Kidney (tissue), 14 donors: Measurements from ENCODE around the gene RBP4. TPM values are rescaled to one million over a fixed set of nuclear protein-coding genes. Genes with fewer than 3 reads are reported as not detected.

ENCODE experiments used
- DNase-seq, 5 donors: peaks; one replicate each; pipeline ENCODE4 v3.0.0-alpha.2; 2013 to 2020
- FAIRE-seq: peaks from 2 replicates; lab custom pipeline; 2012; peaks lifted over from hg19 to GRCh38; lab: Jason Lieb, UNC
- H3K27ac ChIP-seq, 2 donors: one replicate each; pipeline ENCODE4 v1.7.0; 2013; ENCODE audit warnings: low read depth in 2 of 2, low read length in 2 of 2, inconsistent platforms in 1 of 2
- H3K27me3 ChIP-seq: one replicate; pipeline ENCODE4 v1.7.1; 2013; ENCODE audit warnings: low read length, inconsistent platforms; ENCODE audit not compliant: control insufficient read depth, insufficient read depth
- H3K36me3 ChIP-seq, 3 donors: one replicate each; pipeline versions ENCODE4 v1.7.0 to v1.7.1; 2013; ENCODE audit warnings: low read length in 3 of 3, control low read depth in 1 of 3, inconsistent platforms in 1 of 3; ENCODE audit not compliant: insufficient read depth in 3 of 3, control insufficient read depth in 2 of 3
- H3K4me1 ChIP-seq, 3 donors: one replicate each; pipeline versions ENCODE4 v1.7.0 to v1.7.1; 2013; ENCODE audit warnings: low read length in 3 of 3, inconsistent platforms in 1 of 3, low read depth in 1 of 3; ENCODE audit not compliant: control insufficient read depth in 2 of 3, insufficient read depth in 2 of 3
- H3K4me3 ChIP-seq, 3 donors: one replicate each; pipeline versions ENCODE4 v1.7.0 to v1.8.1; 2013; ENCODE audit warnings: low read length in 3 of 3, control low read depth in 1 of 3, inconsistent platforms in 1 of 3
- H3K9ac ChIP-seq, 3 donors: one replicate each; pipeline versions ENCODE4 v1.7.0 to v1.7.1; 2013; ENCODE audit warnings: low read length in 3 of 3, control low read depth in 1 of 3, inconsistent platforms in 1 of 3
- H3K9me3 ChIP-seq, 3 donors: one replicate each; pipeline versions ENCODE4 v1.7.0 to v1.7.1; 2013; ENCODE audit warnings: low read length in 3 of 3, control low read depth in 1 of 3, inconsistent platforms in 1 of 3; ENCODE audit not compliant: control insufficient read depth in 2 of 3, insufficient read depth in 1 of 3
- intact Hi-C: fragments of 100-400 bp; cut with DNase I; formaldehyde crosslinking; loops from one replicate; pipeline ENCODE4 v1.11.1; 2022
- polyA plus RNA-seq: library from polyadenylated mRNA; stranded (reverse); fragments of 350-450 nt; fragmentation: Illumina TruSeq; extraction: RNeasy Lipid Tissue Mini Kit (QIAGEN cat#74804); gene quantifications from one replicate; pipeline ENCODE4 v1.2.3, GENCODE V29; 2014; ENCODE audit warnings: low read depth, low replicate concordance; ENCODE audit not compliant: insufficient read depth
- total RNA-seq: library from RNA; stranded (reverse); fragmentation: NEBNext Ultra II Directional; extraction: Animal tissue kit (Norgen Biotek cat#: 25700); gene quantifications from one replicate; pipeline ENCODE4 v1.2.1, GENCODE V29; 2021
- TF ChIP-seq, protein P1 (sequence below): IDR thresholded peaks from 3 replicates; pipeline ENCODE4 v1.5.1; 2012; ENCODE audit warnings: mild to moderate bottlenecking, moderate library complexity, borderline replicate concordance; ENCODE audit not compliant: insufficient read depth; ENCODE audit errors: extremely low read depth
- donor health status: control.
- donor health status: control.
- donor health status: control.
- donor health status: control.
- donor health status: control.
- donor health status: DM: yes; HTN: yes; CAD: no.
- donor health status: Normal renal cell carcinoma (clear cell type).

RBP4 gene
- total and polyA plus RNA-seq, 2 donors from 2014 or later = 24.3 to 77.4 TPM

DNA sequence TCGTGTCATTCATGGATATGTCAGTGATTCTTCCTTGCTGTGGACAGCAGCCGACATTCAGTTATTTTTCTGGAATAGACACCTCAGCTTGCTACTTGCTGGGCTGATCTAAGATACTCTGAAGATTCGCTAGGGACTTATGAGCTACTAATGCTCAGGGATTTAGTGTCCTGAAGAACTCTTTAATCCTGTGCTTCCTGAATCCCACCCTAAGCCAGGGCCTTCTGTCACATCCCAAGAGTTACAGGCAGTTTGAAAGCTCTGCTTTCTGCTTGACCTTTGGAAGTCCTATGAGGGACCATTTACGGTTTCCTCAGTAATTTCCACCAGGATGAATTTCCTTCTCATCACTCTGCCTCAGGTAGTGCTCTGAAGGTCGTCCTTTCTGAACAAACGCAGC is 11.3 kb upstream of the RBP4 start, which contains the start of gene PDE6C:
Gene PDE6C (plus strand): TSS at position 227 of the 400 bp plus-strand sequence. CDS start 189 bp downstream, outside the sequence.
- FAIRE-seq (no peak), DNase-seq (no peak)
- no peaks in the 10 kb centered on the region for H3K9me3 ChIP-seq
- H3K4me3 ChIP-seq = no peak within 1 kb of the TSS
- H3K4me1 ChIP-seq = no peaks in the 10 kb centered on the region
- H3K27ac ChIP-seq = no peak within 1 kb of the TSS
- H3K36me3 ChIP-seq = no peaks in the 10 kb centered on the region
- TF ChIP-seq, protein P1, sequence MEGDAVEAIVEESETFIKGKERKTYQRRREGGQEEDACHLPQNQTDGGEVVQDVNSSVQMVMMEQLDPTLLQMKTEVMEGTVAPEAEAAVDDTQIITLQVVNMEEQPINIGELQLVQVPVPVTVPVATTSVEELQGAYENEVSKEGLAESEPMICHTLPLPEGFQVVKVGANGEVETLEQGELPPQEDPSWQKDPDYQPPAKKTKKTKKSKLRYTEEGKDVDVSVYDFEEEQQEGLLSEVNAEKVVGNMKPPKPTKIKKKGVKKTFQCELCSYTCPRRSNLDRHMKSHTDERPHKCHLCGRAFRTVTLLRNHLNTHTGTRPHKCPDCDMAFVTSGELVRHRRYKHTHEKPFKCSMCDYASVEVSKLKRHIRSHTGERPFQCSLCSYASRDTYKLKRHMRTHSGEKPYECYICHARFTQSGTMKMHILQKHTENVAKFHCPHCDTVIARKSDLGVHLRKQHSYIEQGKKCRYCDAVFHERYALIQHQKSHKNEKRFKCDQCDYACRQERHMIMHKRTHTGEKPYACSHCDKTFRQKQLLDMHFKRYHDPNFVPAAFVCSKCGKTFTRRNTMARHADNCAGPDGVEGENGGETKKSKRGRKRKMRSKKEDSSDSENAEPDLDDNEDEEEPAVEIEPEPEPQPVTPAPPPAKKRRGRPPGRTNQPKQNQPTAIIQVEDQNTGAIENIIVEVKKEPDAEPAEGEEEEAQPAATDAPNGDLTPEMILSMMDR = no peak
- no peak within 1 kb of the TSS for H3K9ac ChIP-seq
- intact Hi-C loops = no loop called here
- H3K27me3 ChIP-seq = no peaks in the 10 kb centered on the region

DNA sequence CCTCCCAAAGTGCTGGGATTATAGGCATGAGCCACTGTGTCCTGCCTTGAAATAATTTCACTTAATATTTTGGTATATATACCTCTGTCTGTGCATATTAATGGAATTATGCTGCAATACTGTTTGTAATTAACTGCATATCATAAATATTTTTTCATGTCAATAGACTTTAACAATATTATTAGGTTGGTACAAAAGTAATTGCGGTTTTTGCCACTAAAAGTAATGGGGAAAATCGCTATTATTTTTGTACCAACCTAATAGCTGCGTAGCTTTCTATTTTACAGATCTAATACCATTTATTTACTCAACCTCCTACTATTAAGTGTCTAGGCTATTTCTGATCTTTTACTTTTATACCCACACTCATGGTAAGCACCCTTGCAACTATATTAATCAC is 7.4 kb upstream of the RBP4 start:
- no peaks in the 10 kb centered on the region for H3K4me1 ChIP-seq
- peaks cover 11% of the 10 kb centered on the region for H3K27me3 ChIP-seq
- H3K4me3 ChIP-seq = no peak overlapping the region
- intact Hi-C loops = no loop called here
- no peak for FAIRE-seq
- no peak overlapping the region for H3K9ac ChIP-seq
- no peak for DNase-seq
- no peak overlapping the region for H3K27ac ChIP-seq
- H3K9me3 ChIP-seq = no peaks in the 10 kb centered on the region
- no peaks in the 10 kb centered on the region for H3K36me3 ChIP-seq
- TF ChIP-seq, protein P1 = no peak

DNA sequence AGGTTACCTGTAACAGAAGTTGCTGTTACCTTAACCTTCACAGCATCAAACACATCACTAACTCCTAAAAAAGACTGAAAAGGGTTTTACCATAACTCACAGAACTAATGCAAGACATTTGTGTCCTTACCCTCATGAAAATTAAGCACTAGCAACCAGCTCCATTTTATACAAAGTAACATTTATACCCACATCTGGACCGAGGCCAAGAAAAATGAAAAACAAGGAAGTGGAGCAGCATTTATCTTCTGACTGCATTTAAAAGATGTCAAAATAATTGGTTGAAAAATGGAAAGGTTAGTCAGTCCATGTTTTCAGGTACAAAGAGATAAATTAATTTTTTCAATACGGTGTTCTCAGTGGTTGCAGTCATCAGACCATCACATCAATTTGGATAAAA is 3.1 kb upstream of the RBP4 start:
- Histone ChIP-seq H3K27me3 (peaks cover 32% of the 10 kb centered on the region), H3K36me3 (no peaks in the 10 kb centered on the region), H3K4me3 (no peak overlapping the region), H3K4me1 (no peaks in the 10 kb centered on the region), H3K9ac (no peak overlapping the region), H3K27ac (no peak overlapping the region), H3K9me3 (no peaks in the 10 kb centered on the region)
- FAIRE-seq = no peak
- intact Hi-C loops = no loop called here
- TF ChIP-seq, protein P1 = no peak
- DNase-seq = no peak

DNA sequence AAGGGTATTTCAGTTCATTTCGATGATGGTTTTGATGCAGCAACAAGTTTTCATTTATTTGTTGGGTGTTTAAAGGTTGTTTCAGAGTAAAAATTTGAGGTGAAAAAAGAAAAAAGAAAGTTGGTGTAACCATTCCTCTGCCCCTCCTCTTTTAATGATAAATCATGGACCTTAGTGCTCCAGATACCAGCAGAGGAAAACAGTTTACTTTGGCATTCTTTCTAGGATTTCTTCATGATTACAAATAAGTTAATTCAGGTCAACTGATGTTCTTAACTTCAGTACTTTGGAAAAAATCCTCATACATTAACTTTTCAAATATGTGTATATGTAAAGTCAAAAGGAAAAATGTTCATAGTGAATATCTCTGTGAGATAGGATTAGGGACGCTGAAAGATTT is 2.0 kb upstream of the RBP4 start:
- no peak for FAIRE-seq
- TF ChIP-seq, protein P1 = no peak
- H3K27ac ChIP-seq = no peak overlapping the region
- H3K9ac ChIP-seq = no peak overlapping the region
- H3K4me1 ChIP-seq = no peaks in the 10 kb centered on the region
- no peaks in the 10 kb centered on the region for H3K36me3 ChIP-seq
- DNase-seq = no peak
- peaks cover 32% of the 10 kb centered on the region for H3K27me3 ChIP-seq
- intact Hi-C loops = no loop called here
- no peak overlapping the region for H3K4me3 ChIP-seq
- H3K9me3 ChIP-seq = no peaks in the 10 kb centered on the region
